ENCODE measurements around the gene NFKB2.

- TF ChIP-seq CTCF (IDR thresholded peaks at IDR 0.05; ENCODE audit: insufficient read depth, low read length, poor library complexity, severe bottlenecking) = no peak
- no peak for TF ChIP-seq EZH2phosphoT487 (conservative IDR thresholded peaks at IDR 0.05; ENCODE audit: low read length)
These were observed 12.6 kb upstream of the NFKB2 start for GRCh38 chr10:102382871-102383270.
